ENCODE results near the gene MLPH. TPM values are rescaled to one million over a fixed set of nuclear protein-coding genes. Genes with fewer than 3 reads are reported as not detected.
"Not testable (repeated sequence)": the region's sequence is repeated elsewhere in the genome, so short reads cannot be mapped to it uniquely, and the experiment has no call there.

Gene MLPH
- total and polyA plus RNA-seq, 9 of the 15 experiments (the other 6 are each of a cell fraction or from before 2014, with no cell fraction given) = 0.22 TPM; not detected in 8

DNA sequence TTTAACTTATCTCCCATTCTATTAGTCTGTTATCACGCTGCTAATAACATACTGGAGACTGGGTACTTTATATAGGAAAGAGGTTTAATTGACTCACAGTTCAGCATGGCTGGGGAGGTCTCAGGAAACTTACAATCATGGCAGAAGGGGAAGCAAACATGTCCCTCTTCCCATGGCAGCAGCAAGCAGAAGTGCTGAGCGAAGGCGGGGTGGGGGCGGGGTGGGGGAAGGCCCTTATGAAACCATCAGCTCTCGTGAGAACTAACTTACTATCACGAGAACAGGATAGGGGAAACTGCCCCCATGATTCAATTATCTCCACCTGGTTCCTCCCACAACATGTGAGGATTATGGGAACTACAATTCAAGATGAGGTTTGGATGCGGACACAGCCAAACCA, 17.6 kb upstream of the MLPH start:
- 24% methylated on average over 6 of the region's 7 CpGs for WGBS (ENCODE audit: insufficient coverage, low coverage, missing lambda C conversion rate)
- H3K79me2 ChIP-seq (ENCODE audit: control insufficient read depth, insufficient read depth, low read length); H3K36me3 ChIP-seq (ENCODE audit: control insufficient read depth, insufficient read depth, low read length); H3K27me3 ChIP-seq (ENCODE audit: control insufficient read depth in 2 of 2, insufficient read depth in 2 of 2, low read length in 2 of 2); FAIRE-seq; H3K27ac ChIP-seq (ENCODE audit: extremely low read depth, low read depth, low read length); H3K9me1 ChIP-seq (ENCODE audit: control insufficient read depth, insufficient read depth, low read length); H3K9ac ChIP-seq (ENCODE audit: insufficient read depth in 1 of 2, low read depth in 2 of 2, low read length in 2 of 2); intact Hi-C loops (cut with micrococcal nuclease); in situ Hi-C loops (cut with MboI); BruUV-seq (replicated peaks); CTCF ChIA-PET (ENCODE audit: low intra/inter-chr PET ratio); H4K20me1 ChIP-seq (replicated peaks; ENCODE audit: control insufficient read depth, insufficient read depth, low read length); H3K9me3 ChIP-seq (replicated peaks; ENCODE audit: control insufficient read depth, insufficient read depth, low read depth, low read length); H3K4me1 ChIP-seq (replicated peaks in 1 of 2; ENCODE audit: control insufficient read depth in 2 of 2, insufficient read depth in 2 of 2, low read length in 2 of 2): not testable (repeated sequence)
- DNase-seq (ENCODE audit: extremely low read depth in 1 of 4, low spot score in 3 of 4) (peak in 1 of 4 experiments; percentile 16), ATAC-seq (peak; percentile 25; the same call in 2 of the 3 replicates)
- 0 out of 2 replicates have a peak overlapping the region, but pooled peaks have one; percentile 10 for H3K4me3 ChIP-seq
- peak; percentile 81 for TF ChIP-seq CHD2 (IDR thresholded peaks at IDR 0.05; ENCODE audit: low read depth, low read length)
- TF ChIP-seq, protein P1, sequence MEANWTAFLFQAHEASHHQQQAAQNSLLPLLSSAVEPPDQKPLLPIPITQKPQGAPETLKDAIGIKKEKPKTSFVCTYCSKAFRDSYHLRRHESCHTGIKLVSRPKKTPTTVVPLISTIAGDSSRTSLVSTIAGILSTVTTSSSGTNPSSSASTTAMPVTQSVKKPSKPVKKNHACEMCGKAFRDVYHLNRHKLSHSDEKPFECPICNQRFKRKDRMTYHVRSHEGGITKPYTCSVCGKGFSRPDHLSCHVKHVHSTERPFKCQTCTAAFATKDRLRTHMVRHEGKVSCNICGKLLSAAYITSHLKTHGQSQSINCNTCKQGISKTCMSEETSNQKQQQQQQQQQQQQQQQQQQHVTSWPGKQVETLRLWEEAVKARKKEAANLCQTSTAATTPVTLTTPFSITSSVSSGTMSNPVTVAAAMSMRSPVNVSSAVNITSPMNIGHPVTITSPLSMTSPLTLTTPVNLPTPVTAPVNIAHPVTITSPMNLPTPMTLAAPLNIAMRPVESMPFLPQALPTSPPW (CRISPR knock-in tag; IDR thresholded peaks at IDR 0.05) = peak; percentile 82
- TF ChIP-seq POLR2H (tag; IDR thresholded peaks at IDR 0.05; ENCODE audit: low read depth) = peak; percentile 94
- TF ChIP-seq L3MBTL2 (IDR thresholded peaks at IDR 0.05) = 0 out of 2 replicates have a peak, but pooled peaks have one; percentile 59
- TF ChIP-seq GTF2E2 (tag; IDR thresholded peaks at IDR 0.05) = peak; percentile 77; the same call in 1 of the 2 replicates
- peak; percentile 24; the same call in 1 of the 2 replicates for TF ChIP-seq HMBOX1 (IDR thresholded peaks at IDR 0.05)
- H2AFZ ChIP-seq (ENCODE audit: low read depth, low read length) = peak overlapping the region; percentile 76; the same call in 1 of the 2 replicates
- peak overlapping the region; percentile 43 for H3K4me2 ChIP-seq (ENCODE audit: insufficient read depth, low read length)
- POLR2A ChIA-PET = interaction anchor here (0.8 kb wide), 1 partner anchor 163 kb away, joined by 3 read pairs; no protein-coding TSS in a partner anchor

All from K562 (cell line).